Epithelial cell of proximal tubule (primary cell): ENCODE data around the gene ANKRD55. TPM values are rescaled to one million over a fixed set of nuclear protein-coding genes. Genes with fewer than 3 reads are reported as not detected.
"Not testable (repeated sequence)": the region's sequence is repeated elsewhere in the genome, so short reads cannot be mapped to it uniquely, and the experiment has no call there.

Experiments
- DNase-seq: peaks from one replicate; pipeline ENCODE4 v3.0.0-alpha.2; 2011; ENCODE audit warnings: low read depth
- H3K4me3 ChIP-seq: 2 replicates; pipeline ENCODE4 v1.5.1; 2011; ENCODE audit warnings: low read depth, mild to moderate bottlenecking, low read length
- total RNA-seq: library from RNA; depleted of rRNA; stranded (reverse); fragments of >200 nt; gene quantifications from 2 replicates; pipeline ENCODE4 v1.2.3, GENCODE V29; 2015
- TF ChIP-seq, protein P1 (sequence below): conservative IDR thresholded peaks from 2 replicates; pipeline ENCODE4 v1.5.1; 2012; ENCODE audit warnings: low read depth, mild to moderate bottlenecking, low read length

Gene ANKRD55
- total RNA-seq, 1 donor from 2014 or later = not detected

DNA sequence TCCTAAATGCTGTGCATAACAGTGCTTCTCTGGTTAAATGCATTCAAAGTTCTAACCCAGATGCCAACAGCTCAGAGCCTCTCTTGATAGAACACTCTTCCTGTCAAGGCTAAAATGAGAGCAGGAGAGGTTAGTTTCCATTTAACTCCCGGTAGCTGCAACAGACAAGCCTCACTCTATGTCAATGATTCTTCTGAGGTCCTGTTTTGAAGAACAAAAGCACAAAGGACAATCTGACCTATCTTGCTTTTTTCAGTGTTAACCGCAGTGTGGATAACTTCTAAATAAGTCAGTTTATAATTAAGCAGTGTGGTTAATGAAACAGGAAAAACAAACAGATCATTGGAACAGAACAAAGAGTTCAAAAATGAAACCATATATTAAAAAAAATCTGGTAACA is 80.7 kb downstream of the ANKRD55 start:
- DNase-seq = no peak
- TF ChIP-seq, protein P1, sequence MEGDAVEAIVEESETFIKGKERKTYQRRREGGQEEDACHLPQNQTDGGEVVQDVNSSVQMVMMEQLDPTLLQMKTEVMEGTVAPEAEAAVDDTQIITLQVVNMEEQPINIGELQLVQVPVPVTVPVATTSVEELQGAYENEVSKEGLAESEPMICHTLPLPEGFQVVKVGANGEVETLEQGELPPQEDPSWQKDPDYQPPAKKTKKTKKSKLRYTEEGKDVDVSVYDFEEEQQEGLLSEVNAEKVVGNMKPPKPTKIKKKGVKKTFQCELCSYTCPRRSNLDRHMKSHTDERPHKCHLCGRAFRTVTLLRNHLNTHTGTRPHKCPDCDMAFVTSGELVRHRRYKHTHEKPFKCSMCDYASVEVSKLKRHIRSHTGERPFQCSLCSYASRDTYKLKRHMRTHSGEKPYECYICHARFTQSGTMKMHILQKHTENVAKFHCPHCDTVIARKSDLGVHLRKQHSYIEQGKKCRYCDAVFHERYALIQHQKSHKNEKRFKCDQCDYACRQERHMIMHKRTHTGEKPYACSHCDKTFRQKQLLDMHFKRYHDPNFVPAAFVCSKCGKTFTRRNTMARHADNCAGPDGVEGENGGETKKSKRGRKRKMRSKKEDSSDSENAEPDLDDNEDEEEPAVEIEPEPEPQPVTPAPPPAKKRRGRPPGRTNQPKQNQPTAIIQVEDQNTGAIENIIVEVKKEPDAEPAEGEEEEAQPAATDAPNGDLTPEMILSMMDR = no peak
- no peak overlapping the region for H3K4me3 ChIP-seq

GRCh38 chr5:56150756-56151155 is 82.4 kb downstream of the ANKRD55 start:
- not testable (repeated sequence) for H3K4me3 ChIP-seq, DNase-seq

DNA sequence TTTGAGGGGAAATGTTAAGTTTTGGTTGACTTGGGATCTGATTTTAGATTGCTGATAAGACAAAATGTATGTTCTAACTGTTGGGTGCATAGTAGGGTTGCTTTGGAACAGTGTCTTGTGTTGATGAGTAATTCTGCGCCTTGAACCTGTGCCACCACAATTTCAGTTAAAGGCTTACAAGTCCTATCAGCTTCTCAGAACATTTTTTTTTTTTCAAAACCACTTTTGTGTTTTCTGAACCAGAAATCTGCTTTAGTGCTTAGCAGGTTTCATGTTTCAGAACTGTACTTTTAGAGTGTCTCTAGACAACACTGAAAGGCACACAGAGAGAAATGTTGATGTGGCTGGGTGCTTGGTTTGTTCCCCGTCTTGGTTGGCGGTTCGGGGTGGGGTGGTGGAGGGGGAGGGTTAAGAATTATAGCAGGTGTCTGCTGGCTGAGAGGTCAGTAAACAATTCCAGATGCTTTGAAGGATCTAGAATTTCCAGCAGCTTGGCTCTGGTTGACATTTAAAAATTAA is 84.6 kb downstream of the ANKRD55 start:
- no peak for DNase-seq
- TF ChIP-seq, protein P1 = no peak
- H3K4me3 ChIP-seq = no peak overlapping the region

DNA sequence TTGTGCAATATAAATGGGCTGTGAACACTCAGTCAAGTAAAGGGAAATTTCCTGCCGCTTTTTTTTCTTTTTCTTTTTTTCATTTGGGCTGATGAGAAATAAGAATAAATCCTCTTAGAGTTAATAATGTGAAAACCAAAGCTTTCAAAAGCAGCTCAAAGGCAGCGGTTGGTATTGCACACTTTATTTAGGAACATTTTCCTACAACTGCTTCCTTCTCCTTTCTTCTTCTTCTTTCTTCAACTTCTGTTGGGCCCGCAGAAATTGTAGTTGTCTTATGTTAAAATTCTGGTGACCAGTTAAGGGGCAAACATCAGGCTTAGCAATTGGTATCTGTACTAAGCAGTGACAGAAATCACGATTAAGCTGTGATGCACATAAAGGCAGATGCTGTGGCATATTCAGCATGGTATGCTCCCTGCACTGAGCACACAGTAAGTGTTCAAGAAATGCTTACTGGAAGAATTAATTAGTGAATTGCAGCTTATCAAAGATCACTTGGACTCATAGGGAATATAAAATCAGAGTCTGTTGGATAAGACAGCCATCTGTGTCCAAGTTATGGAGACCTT is 85.4 kb downstream of the ANKRD55 start:
- H3K4me3 ChIP-seq = no peak overlapping the region
- TF ChIP-seq, protein P1 = no peak
- DNase-seq = no peak

DNA sequence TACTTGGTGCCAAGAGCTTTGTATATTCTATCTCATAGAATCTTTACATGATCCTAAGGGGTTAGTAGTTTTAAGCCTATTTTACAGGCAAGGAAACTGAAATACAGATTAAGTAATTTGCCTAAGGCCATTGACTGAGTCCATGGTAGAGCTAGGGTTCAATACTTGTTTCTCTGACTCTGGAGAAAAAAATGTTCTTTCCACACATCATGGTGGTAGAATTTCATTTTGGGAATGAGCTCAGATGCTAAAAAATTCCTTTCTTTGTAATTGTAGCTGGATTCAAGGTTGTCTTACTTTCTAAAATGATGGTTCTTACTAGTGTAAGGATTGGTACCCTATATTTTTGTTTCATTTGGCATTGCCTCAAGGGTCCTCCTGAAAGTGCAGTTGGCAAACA is 86.0 kb downstream of the ANKRD55 start:
- no peak overlapping the region for H3K4me3 ChIP-seq
- DNase-seq = no peak
- TF ChIP-seq, protein P1 = no peak

GRCh38 chr5:56146674-56147073 is 86.5 kb downstream of the ANKRD55 start:
- H3K4me3 ChIP-seq = no peak overlapping the region
- no peak for DNase-seq
- TF ChIP-seq, protein P1 = no peak

DNA sequence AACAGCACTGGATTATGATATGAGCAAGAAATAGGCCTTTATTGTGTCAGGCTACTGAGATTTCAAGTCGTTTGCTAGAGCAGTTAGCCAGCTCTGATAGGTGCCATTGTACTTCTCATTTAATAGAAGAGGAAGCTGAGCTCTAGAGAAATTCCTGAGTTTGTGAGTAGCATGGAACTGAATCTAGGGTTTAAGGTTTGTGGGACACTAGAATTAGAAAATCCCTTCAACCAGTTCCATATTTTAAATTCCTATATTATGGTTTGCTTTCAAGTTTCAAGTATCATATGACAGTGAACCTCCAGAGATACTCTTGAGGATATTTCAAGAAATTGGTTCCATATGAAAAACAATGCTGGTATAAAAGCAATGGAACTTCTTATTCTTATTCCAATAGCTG is 87.6 kb downstream of the ANKRD55 start:
- TF ChIP-seq, protein P1 = no peak
- no peak overlapping the region for H3K4me3 ChIP-seq
- DNase-seq = no peak
